K562 (cell line): ENCODE measurements around the gene CACNA1C. TPM values are rescaled to one million over a fixed set of nuclear protein-coding genes. Genes with fewer than 3 reads are reported as not detected.

Experiments
- ATAC-seq: fragments of 200-7000 bp; cut with Tn5 transposase; 3 replicates; pipeline ENCODE4 v1.9.1; 2020; ENCODE audit warnings: moderate library complexity
- BruUV-seq: library from RNA; stranded (reverse); fragments of 400-500 nt; replicated peaks from 2 replicates; lab custom pipeline; 2021; lab: Mats Ljungman, UMichigan
- CTCF ChIA-PET: fragments of 300-600 bp; formaldehyde crosslinking; extraction: SDS; loops from one replicate; lab custom pipeline; 2021; ENCODE audit warnings: low intra/inter-chr PET ratio; lab: Yijun Ruan, JAX
- POLR2A ChIA-PET: fragments of 300-600, 350-650 bp; sonication (Branson Sonifier 250); formaldehyde crosslinking; extraction: SDS; loops from one replicate; lab custom pipeline; 2021; ENCODE audit warnings: antibody characterized with exemption, inconsistent platforms; lab: Yijun Ruan, JAX
- DNase-seq, 4 experiments: peaks; one replicate each; pipeline versions ENCODE4 v3.0.0 to v3.0.0-alpha.2; 2011 to 2018; ENCODE audit warnings: low spot score in 3 of 4, mixed read lengths in 3 of 4; ENCODE audit errors: extremely low read depth in 1 of 4
- FAIRE-seq: peaks from 2 replicates; lab custom pipeline; 2011; peaks lifted over from hg19 to GRCh38; lab: Jason Lieb, UNC
- H2AFZ ChIP-seq: 2 replicates; pipeline ENCODE4 v1.6.0; 2011; ENCODE audit warnings: low read depth, low read length, control low read depth, inconsistent platforms
- H3K27ac ChIP-seq: fragments of 200-600 bp; 3 replicates; pipeline ENCODE4 v1.8.0; 2011; ENCODE audit warnings: low read depth, mild to moderate bottlenecking, control low read depth, inconsistent platforms, low read length, moderate library complexity, mixed read lengths; ENCODE audit errors: extremely low read depth
- H3K27me3 ChIP-seq, 2 experiments: fragments of 300-600 bp in 1 of 2; 2 replicates in 1 of 2; 3 replicates in 1 of 2; pipeline versions ENCODE4 v1.6.0 to v1.8.0; 2011; ENCODE audit warnings: inconsistent platforms in 2 of 2, low read length in 2 of 2, mild to moderate bottlenecking in 1 of 2, mixed read lengths in 1 of 2, moderate library complexity in 1 of 2; ENCODE audit not compliant: control insufficient read depth in 2 of 2, insufficient read depth in 2 of 2
- H3K36me3 ChIP-seq: fragments of 300-600 bp; 3 replicates; pipeline ENCODE4 v1.8.0; 2011; ENCODE audit warnings: mild to moderate bottlenecking, low read length, inconsistent platforms; ENCODE audit not compliant: control insufficient read depth, insufficient read depth
- H3K4me1 ChIP-seq, 2 experiments: fragments of 200-600 bp in 1 of 2; replicated peaks in 1 of 2; 2 replicates in 1 of 2; 3 replicates in 1 of 2; pipeline versions ENCODE4 v1.5.1 to v1.8.0; 2011; ENCODE audit warnings: inconsistent platforms in 2 of 2, low read length in 2 of 2, mild to moderate bottlenecking in 1 of 2, mixed read lengths in 1 of 2, moderate library complexity in 1 of 2; ENCODE audit not compliant: control insufficient read depth in 2 of 2, insufficient read depth in 2 of 2
- H3K4me2 ChIP-seq: 2 replicates; pipeline ENCODE4 v1.6.1; 2011; ENCODE audit warnings: low read length, control low read depth, inconsistent platforms, mixed read lengths; ENCODE audit not compliant: insufficient read depth
- H3K4me3 ChIP-seq: fragments of 200-600 bp; sonication (generic), shearing (Covaris generic); 2 replicates; pipeline ENCODE4 v1.5.1; 2016; ENCODE audit warnings: control low read depth, inconsistent platforms
- H3K79me2 ChIP-seq: fragments of 200-600 bp; 3 replicates; pipeline ENCODE4 v1.8.0; 2011; ENCODE audit warnings: low read length, inconsistent platforms; ENCODE audit not compliant: control insufficient read depth, insufficient read depth
- H3K9ac ChIP-seq, 2 experiments: 2 replicates each; pipeline versions ENCODE4 v1.6.0 to v1.6.1; 2011; ENCODE audit warnings: low read depth in 2 of 2, low read length in 2 of 2, control low read depth in 1 of 2, inconsistent platforms in 1 of 2, mild to moderate bottlenecking in 1 of 2, mixed read lengths in 1 of 2; ENCODE audit not compliant: insufficient read depth in 1 of 2
- H3K9me1 ChIP-seq: one replicate; pipeline ENCODE4 v1.6.0; 2011; ENCODE audit warnings: inconsistent platforms, mild to moderate bottlenecking, low read length, moderate library complexity; ENCODE audit not compliant: control insufficient read depth, insufficient read depth
- H3K9me3 ChIP-seq: replicated peaks from 2 replicates; pipeline ENCODE4 v1.5.1; 2011; ENCODE audit warnings: low read depth, low read length, inconsistent platforms; ENCODE audit not compliant: control insufficient read depth, insufficient read depth
- H4K20me1 ChIP-seq: replicated peaks from 2 replicates; pipeline ENCODE4 v1.6.1; 2011; ENCODE audit warnings: low read length, inconsistent platforms, mixed read lengths; ENCODE audit not compliant: control insufficient read depth, insufficient read depth
- BCLAF1 ChIP-seq, 2 experiments: fragments of 450-650 bp in 1 of 2; IDR thresholded peaks; 2 replicates each; pipeline ENCODE4 v1.6.1; 2011 to 2017; ENCODE audit warnings: low read depth in 2 of 2, antibody characterized with exemption in 1 of 2, borderline replicate concordance in 1 of 2, low read length in 1 of 2, mild to moderate bottlenecking in 1 of 2, mixed read lengths in 1 of 2; ENCODE audit not compliant: control insufficient read depth in 1 of 2
- MECOM ChIP-seq: fragments of 250-450 bp; sonication (Bioruptor Pico); IDR thresholded peaks from 2 replicates; pipeline ENCODE4 v1.8.0; 2022; ENCODE audit warnings: inconsistent platforms
- PREB ChIP-seq: sonication (generic); formaldehyde crosslinking; IDR thresholded peaks from 2 replicates; pipeline ENCODE4 v1.8.1; 2023; ENCODE audit warnings: mild to moderate bottlenecking, missing genetic modification reagents
- RBFOX2 ChIP-seq: fragments of 200-400 bp; formaldehyde crosslinking; IDR thresholded peaks from 2 replicates; pipeline ENCODE4 v1.6.1; 2017; ENCODE audit warnings: low read depth, mild to moderate bottlenecking, low read length, moderate library complexity
- SIRT6 ChIP-seq: IDR thresholded peaks from one replicate; pipeline ENCODE4 v1.6.1; 2012; ENCODE audit warnings: low read depth, mild to moderate bottlenecking, control low read depth, inconsistent platforms, low read length, moderate library complexity
- SMAD1 ChIP-seq: fragments of 150-350 bp; IDR thresholded peaks from 2 replicates; pipeline ENCODE4 v1.6.1; 2014; ENCODE audit warnings: low read length, low read depth; ENCODE audit not compliant: partially characterized antibody
- STAT5B ChIP-seq: fragments of 250-450 bp; sonication (Bioruptor Pico); IDR thresholded peaks from 2 replicates; pipeline ENCODE4 v1.8.0; 2021; ENCODE audit warnings: mild to moderate bottlenecking, inconsistent platforms
- ZNF764 ChIP-seq: fragments of 250-450 bp; sonication (Bioruptor Pico); IDR thresholded peaks from 2 replicates; pipeline ENCODE4 v1.4.0; 2020; ENCODE audit warnings: low read depth, mild to moderate bottlenecking, moderate library complexity
- WGBS: fragments of 100-300 bp; shearing (Covaris generic); methylation state at CpG from one replicate; pipeline ENCODE4 v1.1.6; 2016; ENCODE audit warnings: low coverage, mixed read lengths; ENCODE audit not compliant: insufficient coverage; ENCODE audit errors: missing lambda C conversion rate; 5-methylcytosine and 5-hydroxymethylcytosine counted together
- in situ Hi-C: fragments of 300-500 bp; cut with MboI; formaldehyde crosslinking; loops from 4 replicates; pipeline ENCODE4 v1.15.0; 2018; ENCODE audit warnings: inconsistent platforms, mixed read lengths
- intact Hi-C: fragments of 100-400 bp; cut with micrococcal nuclease; formaldehyde crosslinking; loops from 2 replicates; pipeline ENCODE4 v1.14.2; 2022
- polyA plus RNA-seq, 8 experiments: library from polyadenylated mRNA; depleted of rRNA in 4 of 8; stranded (reverse) in 5 of 8; unstranded in 3 of 8; fragments of >200 nt; fragmentation: Nextera tagmentation in 2 of 8; fragmentation: Illumina TruSeq in 1 of 8; extraction: Ambion mirVana in 2 of 8; extraction: Trizol in 1 of 8; gene quantifications; 2 replicates each; pipeline versions ENCODE4 v1.2.1 to v1.2.3, GENCODE V29; 2011 to 2014; ENCODE audit warnings: inconsistent platforms in 1 of 8, missing spikeins in 1 of 8
- total RNA-seq, 7 experiments: library from RNA; depleted of rRNA in 6 of 7; stranded (reverse); fragments of >200 nt in 6 of 7; fragmentation: Illumina TruSeq in 2 of 7; extraction: Trizol in 2 of 7; gene quantifications; 2 replicates each; pipeline versions ENCODE4 v1.2.1 to v1.2.3, GENCODE V29; 2011 to 2021; ENCODE audit warnings: low replicate concordance in 1 of 7

CACNA1C gene
- total and polyA plus RNA-seq, 9 of the 15 experiments (the other 6 are each of a cell fraction or from before 2014, with no cell fraction given) = not detected

GRCh38 chr12:2195085-2195484 lies 142.3 kb downstream of the CACNA1C start:
- no TSS peak for BruUV-seq

More at GRCh38 chr12:2195085-2195484, 142.3 kb downstream of the CACNA1C start:
- 0% methylated on average over 5 of the region's 5 CpGs for WGBS
- Histone ChIP-seq H3K4me3 (no peak overlapping the region), H3K27ac (no peak overlapping the region), H3K27me3 (peaks cover 0 to 21% of the 10 kb centered on the region in 2 experiments; a peak in 2 of 5 replicates), H3K9me1 (no peaks in the 10 kb centered on the region), H3K79me2 (no peaks in the 10 kb centered on the region), H3K4me2 (no peak overlapping the region), H3K36me3 (no peaks in the 10 kb centered on the region), H3K9me3 (no peaks in the 10 kb centered on the region), H3K4me1 (no peaks in the 10 kb centered on the region; a peak in 1 of 5 replicates), H4K20me1 (no peaks in the 10 kb centered on the region), H2AFZ (no peak overlapping the region), H3K9ac (no peak overlapping the region)
- ChIA-PET POLR2A (no interaction called here), CTCF (no interaction called here)
- FAIRE-seq = no peak
- intact Hi-C loops = no loop called here
- in situ Hi-C loops = no loop called here
- no peak for ATAC-seq
- no peak for DNase-seq
- TF ChIP-seq STAT5B (CRISPR knock-in tag) (no peak), RBFOX2 (no peak), ZNF764 (no peak), BCLAF1 (IDR thresholded peaks at IDR 0.05; ENCODE audit: borderline replicate concordance in 1 of 2, control insufficient read depth in 1 of 2, low read depth in 2 of 2, low read length in 1 of 2) (no peak), SMAD1 (no peak), MECOM (CRISPR knock-in tag) (no peak), SIRT6 (no peak), PREB (CRISPR knock-in tag) (no peak)
